SU-DHL-6 (cell line): ENCODE results near the gene RMDN3.

Experiments
- H2AFZ ChIP-seq: fragments of 200-600 bp; sonication (generic); 2 replicates; pipeline ENCODE4 v1.6.1; 2014; ENCODE audit warnings: low read depth, mild to moderate bottlenecking, moderate library complexity, mixed read lengths, antibody characterized with exemption, low read length; ENCODE audit not compliant: severe bottlenecking
- H3F3A ChIP-seq: fragments of 200-600 bp; shearing (Covaris generic); 2 replicates; pipeline ENCODE4 v1.6.0; 2016; ENCODE audit warnings: antibody characterized with exemption, mild to moderate bottlenecking; ENCODE audit not compliant: insufficient read depth
- H3K27ac ChIP-seq: fragments of 200-600 bp; sonication (generic); 2 replicates; pipeline ENCODE4 v1.5.1; 2016; ENCODE audit warnings: low read depth, mild to moderate bottlenecking, low read length, moderate library complexity, mixed read lengths
- H3K27me3 ChIP-seq: fragments of 200-600 bp; sonication (generic), shearing (Covaris generic); 2 replicates; pipeline ENCODE4 v1.6.0; 2014; ENCODE audit warnings: mild to moderate bottlenecking, low read length
- H3K36me3 ChIP-seq: fragments of 200-600 bp; sonication (generic); 2 replicates; pipeline ENCODE4 v1.6.1; 2014; ENCODE audit warnings: mild to moderate bottlenecking, low read length, mixed read lengths
- H3K4me2 ChIP-seq: fragments of 300-600, 200-600 bp; shearing (Covaris generic), sonication (generic); 2 replicates; pipeline ENCODE4 v1.6.0; 2014; ENCODE audit warnings: low read length, low read depth, mild to moderate bottlenecking; ENCODE audit not compliant: poor library complexity, severe bottlenecking
- H3K4me3 ChIP-seq: fragments of 200-600 bp; sonication (generic); 2 replicates; pipeline ENCODE4 v1.5.1; 2014; ENCODE audit warnings: antibody characterized with exemption, low read length, mild to moderate bottlenecking, mixed read lengths; ENCODE audit not compliant: insufficient read depth, poor library complexity, severe bottlenecking
- H3K79me2 ChIP-seq: fragments of 200-600 bp; sonication (generic); 2 replicates; pipeline ENCODE4 v1.6.1; 2014; ENCODE audit warnings: mild to moderate bottlenecking, low read length, moderate library complexity; ENCODE audit not compliant: insufficient read depth
- H3K9ac ChIP-seq: fragments of 200-600 bp; sonication (generic); 2 replicates; pipeline ENCODE4 v1.7.0; 2014; ENCODE audit warnings: mild to moderate bottlenecking, low read length
- H3K9me2 ChIP-seq: fragments of 200-600 bp; sonication (generic); replicated peaks from 2 replicates; pipeline ENCODE4 v1.6.1; 2014; ENCODE audit warnings: low read length; ENCODE audit not compliant: insufficient read depth
- H3K9me3 ChIP-seq: fragments of 200-600 bp; sonication (generic); 2 replicates; pipeline ENCODE4 v1.6.1; 2014; ENCODE audit warnings: low read length, mixed read lengths; ENCODE audit not compliant: insufficient read depth
- H4K20me1 ChIP-seq: fragments of 200-600 bp; sonication (generic); 2 replicates; pipeline ENCODE4 v1.6.1; 2014; ENCODE audit warnings: low read depth, mild to moderate bottlenecking, antibody characterized with exemption, low read length, moderate library complexity, mixed read lengths
- EZH2phosphoT487 ChIP-seq: fragments of 200-600 bp; sonication (generic), shearing (Covaris generic); conservative IDR thresholded peaks from 2 replicates; pipeline ENCODE4 v1.6.1; 2018; ENCODE audit warnings: mild to moderate bottlenecking, antibody characterized with exemption, low read length, moderate library complexity, mixed read lengths
- TF ChIP-seq, protein P1 (sequence below): fragments of 200-600 bp; sonication (generic); IDR thresholded peaks from one replicate; pipeline ENCODE4 v1.5.1; 2017; ENCODE audit warnings: antibody characterized with exemption, mild to moderate bottlenecking, low read length, moderate library complexity; ENCODE audit not compliant: insufficient read depth, poor library complexity, severe bottlenecking

RMDN3 gene

DNA sequence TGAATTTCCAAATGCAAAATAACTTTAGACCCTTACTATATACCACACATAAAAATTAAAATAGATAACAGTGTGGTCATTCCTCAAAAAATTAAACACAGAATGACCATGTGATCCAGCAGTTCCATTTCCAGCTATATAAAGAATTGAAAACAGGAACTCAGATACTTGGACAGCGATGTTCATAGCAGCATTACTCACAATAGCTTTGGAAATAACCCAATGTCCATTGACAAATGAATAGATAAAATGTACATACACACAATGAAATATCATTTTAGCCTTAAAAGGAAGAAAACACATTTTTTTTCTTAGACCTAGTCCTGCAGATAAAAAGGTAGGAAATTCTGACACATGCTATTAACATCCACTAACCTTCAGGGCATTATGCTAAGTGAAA lies 33.4 kb downstream of the RMDN3 start:
- Histone ChIP-seq H3K36me3 (peaks cover 40% of the 10 kb centered on the region; the same call in 1 of the 2 replicates), H3K4me3 (no peak overlapping the region)

DNA sequence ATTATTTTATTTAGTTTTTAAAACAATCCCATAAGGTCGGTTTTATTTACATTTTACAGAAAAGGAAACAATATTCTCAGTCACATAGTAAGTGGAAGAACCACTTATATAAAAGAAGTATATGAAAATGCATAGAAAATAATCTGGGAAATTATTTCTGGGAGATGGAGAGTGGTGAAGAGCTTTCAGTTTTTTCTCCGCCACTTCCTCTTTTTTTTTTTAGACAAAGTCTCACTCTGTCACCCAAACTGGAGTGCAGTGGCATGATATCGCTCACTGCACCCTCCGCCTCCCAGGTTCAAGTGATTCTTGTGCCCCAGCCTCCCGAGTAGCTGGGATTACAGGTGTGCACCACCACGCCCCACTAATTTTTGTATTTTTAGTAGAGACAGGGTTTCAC lies 38.9 kb downstream of the RMDN3 start:
- Histone ChIP-seq H3K4me3 (no peak overlapping the region), H3F3A (0 out of 2 replicates have a peak, but pooled peaks cover 2% of the 10 kb centered on the region), H3K36me3 (peaks cover 46% of the 10 kb centered on the region), H3K27me3 (no peaks in the 10 kb centered on the region), H3K9me2 (no peaks in the 10 kb centered on the region), H3K79me2 (no peaks in the 10 kb centered on the region; the same call in 1 of the 2 replicates), H4K20me1 (no peaks in the 10 kb centered on the region), H3K9ac (no peak overlapping the region), H3K27ac (no peak overlapping the region), H2AFZ (no peak overlapping the region), H3K4me2 (no peak overlapping the region), H3K9me3 (no peaks in the 10 kb centered on the region)
- TF ChIP-seq, protein P1, sequence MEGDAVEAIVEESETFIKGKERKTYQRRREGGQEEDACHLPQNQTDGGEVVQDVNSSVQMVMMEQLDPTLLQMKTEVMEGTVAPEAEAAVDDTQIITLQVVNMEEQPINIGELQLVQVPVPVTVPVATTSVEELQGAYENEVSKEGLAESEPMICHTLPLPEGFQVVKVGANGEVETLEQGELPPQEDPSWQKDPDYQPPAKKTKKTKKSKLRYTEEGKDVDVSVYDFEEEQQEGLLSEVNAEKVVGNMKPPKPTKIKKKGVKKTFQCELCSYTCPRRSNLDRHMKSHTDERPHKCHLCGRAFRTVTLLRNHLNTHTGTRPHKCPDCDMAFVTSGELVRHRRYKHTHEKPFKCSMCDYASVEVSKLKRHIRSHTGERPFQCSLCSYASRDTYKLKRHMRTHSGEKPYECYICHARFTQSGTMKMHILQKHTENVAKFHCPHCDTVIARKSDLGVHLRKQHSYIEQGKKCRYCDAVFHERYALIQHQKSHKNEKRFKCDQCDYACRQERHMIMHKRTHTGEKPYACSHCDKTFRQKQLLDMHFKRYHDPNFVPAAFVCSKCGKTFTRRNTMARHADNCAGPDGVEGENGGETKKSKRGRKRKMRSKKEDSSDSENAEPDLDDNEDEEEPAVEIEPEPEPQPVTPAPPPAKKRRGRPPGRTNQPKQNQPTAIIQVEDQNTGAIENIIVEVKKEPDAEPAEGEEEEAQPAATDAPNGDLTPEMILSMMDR = no peak
- TF ChIP-seq EZH2phosphoT487 = no peak

More for the DNA sequence above, 33.4 kb downstream of the RMDN3 start:
- H3K9me3 ChIP-seq = no peaks in the 10 kb centered on the region
- TF ChIP-seq, protein P1 = no peak
- no peak for TF ChIP-seq EZH2phosphoT487
- peaks cover 20% of the 10 kb centered on the region; the same call in 1 of the 2 replicates for H3F3A ChIP-seq
- H3K27ac ChIP-seq = no peak overlapping the region
- no peaks in the 10 kb centered on the region for H3K27me3 ChIP-seq
- H3K4me2 ChIP-seq = no peak overlapping the region
- no peak overlapping the region for H3K9ac ChIP-seq
- no peak overlapping the region for H2AFZ ChIP-seq
- H3K79me2 ChIP-seq = no peaks in the 10 kb centered on the region
- no peaks in the 10 kb centered on the region for H4K20me1 ChIP-seq
- no peaks in the 10 kb centered on the region for H3K9me2 ChIP-seq

- no peak overlapping the region for H3K4me2 ChIP-seq
- no peak overlapping the region for H2AFZ ChIP-seq
- TF ChIP-seq EZH2phosphoT487 = no peak
- TF ChIP-seq, protein P1 = no peak
- no peaks in the 10 kb centered on the region for H3K27me3 ChIP-seq
- H3K79me2 ChIP-seq = no peaks in the 10 kb centered on the region; the same call in 1 of the 2 replicates
- H3K9me2 ChIP-seq = no peaks in the 10 kb centered on the region
- H3K4me3 ChIP-seq = no peak overlapping the region
- peaks cover 46% of the 10 kb centered on the region for H3K36me3 ChIP-seq
- no peaks in the 10 kb centered on the region for H3F3A ChIP-seq
- no peaks in the 10 kb centered on the region for H4K20me1 ChIP-seq
- H3K27ac ChIP-seq = no peak overlapping the region
- no peaks in the 10 kb centered on the region for H3K9me3 ChIP-seq
- H3K9ac ChIP-seq = no peak overlapping the region
Observed at GRCh38 chr15:40714144-40714543, 40.9 kb downstream of the RMDN3 start.
